Neuronal stem cell (in vitro differentiated cells): ENCODE measurements around the gene H19.

Source experiments
- DNase-seq: peaks from one replicate; pipeline ENCODE4 v3.0.0-alpha.2; 2013; ENCODE audit warnings: low spot score
- H2AFZ ChIP-seq: one replicate; pipeline ENCODE4 v1.6.1; 2013; ENCODE audit warnings: mild to moderate bottlenecking, low read length, inconsistent platforms
- H2AK5ac ChIP-seq: 2 replicates; pipeline ENCODE4 v1.6.1; 2013; ENCODE audit warnings: low read depth, mild to moderate bottlenecking, inconsistent platforms, low read length, moderate library complexity, mixed read lengths
- H2BK120ac ChIP-seq: 2 replicates; pipeline ENCODE4 v1.6.1; 2013; ENCODE audit warnings: low read depth, mild to moderate bottlenecking, inconsistent platforms, low read length, moderate library complexity, mixed read lengths
- H2BK12ac ChIP-seq: one replicate; pipeline ENCODE4 v1.6.1; 2013; ENCODE audit warnings: low read length, inconsistent platforms
- H2BK15ac ChIP-seq: 2 replicates; pipeline ENCODE4 v1.6.1; 2013; ENCODE audit warnings: mild to moderate bottlenecking, low read length, inconsistent platforms, mixed read lengths
- H2BK5ac ChIP-seq: one replicate; pipeline ENCODE4 v1.6.1; 2013; ENCODE audit warnings: inconsistent platforms, mild to moderate bottlenecking, low read length, moderate library complexity
- H3K14ac ChIP-seq: one replicate; pipeline ENCODE4 v1.6.1; 2013; ENCODE audit warnings: low read length, inconsistent platforms
- H3K18ac ChIP-seq: 2 replicates; pipeline ENCODE4 v1.6.1; 2013; ENCODE audit warnings: low read length, inconsistent platforms
- H3K23ac ChIP-seq: 2 replicates; pipeline ENCODE4 v1.6.1; 2013; ENCODE audit warnings: low read depth, mild to moderate bottlenecking, mixed read lengths, low read length, inconsistent platforms; ENCODE audit not compliant: poor library complexity
- H3K27ac ChIP-seq: replicated peaks from 3 replicates; pipeline ENCODE4 v1.5.1; 2013; ENCODE audit warnings: low read length, inconsistent platforms
- H3K27me3 ChIP-seq, 3 experiments: 2 replicates each; pipeline ENCODE4 v1.6.1; 2013; ENCODE audit warnings: low read length in 3 of 3, mild to moderate bottlenecking in 2 of 3, inconsistent platforms in 1 of 3, low read depth in 1 of 3, mixed read lengths in 1 of 3, moderate library complexity in 1 of 3; ENCODE audit not compliant: control insufficient read depth in 3 of 3, insufficient read depth in 3 of 3
- H3K36me3 ChIP-seq, 2 donors: replicated peaks in 1 of 2; 2 replicates each; pipeline ENCODE4 v1.6.1; 2013; ENCODE audit warnings: low read length in 2 of 2; ENCODE audit not compliant: control insufficient read depth in 2 of 2, insufficient read depth in 2 of 2
- H3K4ac ChIP-seq: 2 replicates; pipeline ENCODE4 v1.6.1; 2013; ENCODE audit warnings: inconsistent platforms, mild to moderate bottlenecking, low read length, moderate library complexity
- H3K4me1 ChIP-seq, 2 donors: 1 replicate in 1 of 2; 2 replicates in 1 of 2; pipeline ENCODE4 v1.6.1; 2013; ENCODE audit warnings: low read length in 2 of 2, low read depth in 1 of 2; ENCODE audit not compliant: control insufficient read depth in 2 of 2, insufficient read depth in 1 of 2
- H3K4me2 ChIP-seq: one replicate; pipeline ENCODE4 v1.6.1; 2013; ENCODE audit warnings: mild to moderate bottlenecking, low read length, inconsistent platforms; ENCODE audit not compliant: insufficient read depth, poor library complexity, severe bottlenecking
- H3K4me3 ChIP-seq, 2 donors: 2 replicates each; pipeline ENCODE4 v1.5.1; 2013; ENCODE audit warnings: low read length in 2 of 2, mild to moderate bottlenecking in 2 of 2, inconsistent platforms in 1 of 2, moderate library complexity in 1 of 2
- H3K79me1 ChIP-seq: one replicate; pipeline ENCODE4 v1.6.1; 2013; ENCODE audit warnings: low read depth, mild to moderate bottlenecking, inconsistent platforms, low read length, moderate library complexity
- H3K9ac ChIP-seq: one replicate; pipeline ENCODE4 v1.6.1; 2013; ENCODE audit warnings: mild to moderate bottlenecking, low read depth, low read length, inconsistent platforms; ENCODE audit not compliant: poor library complexity
- H3K9me3 ChIP-seq, 2 donors: replicated peaks in 1 of 2; 2 replicates each; pipeline versions ENCODE3 to v1.6.1; 2013; ENCODE audit warnings: low read length in 2 of 2, mild to moderate bottlenecking in 2 of 2, inconsistent platforms in 1 of 2, low read depth in 1 of 2, mixed read lengths in 1 of 2, moderate library complexity in 1 of 2; ENCODE audit not compliant: control insufficient read depth in 2 of 2, insufficient read depth in 1 of 2
- H4K8ac ChIP-seq: one replicate; pipeline ENCODE4 v1.6.1; 2013; ENCODE audit warnings: low read depth, mild to moderate bottlenecking, inconsistent platforms, low read length, moderate library complexity
- H4K91ac ChIP-seq: one replicate; pipeline ENCODE4 v1.6.1; 2013; ENCODE audit warnings: low read length, low read depth, mild to moderate bottlenecking, inconsistent platforms; ENCODE audit not compliant: poor library complexity
- WGBS, 2 donors: extraction: QIAGEN DNeasy Blood & Tissue Kit; methylation state at CpG; one replicate each; pipeline ENCODE4 v1.1.7; 2013; ENCODE audit warnings: missing lambda C conversion rate in 2 of 2, mixed read lengths in 1 of 2; ENCODE audit not compliant: insufficient read length in 2 of 2, insufficient replicate concordance in 1 of 2; ENCODE audit errors: extremely low coverage in 2 of 2; 5-methylcytosine and 5-hydroxymethylcytosine counted together

The H19 gene

DNA sequence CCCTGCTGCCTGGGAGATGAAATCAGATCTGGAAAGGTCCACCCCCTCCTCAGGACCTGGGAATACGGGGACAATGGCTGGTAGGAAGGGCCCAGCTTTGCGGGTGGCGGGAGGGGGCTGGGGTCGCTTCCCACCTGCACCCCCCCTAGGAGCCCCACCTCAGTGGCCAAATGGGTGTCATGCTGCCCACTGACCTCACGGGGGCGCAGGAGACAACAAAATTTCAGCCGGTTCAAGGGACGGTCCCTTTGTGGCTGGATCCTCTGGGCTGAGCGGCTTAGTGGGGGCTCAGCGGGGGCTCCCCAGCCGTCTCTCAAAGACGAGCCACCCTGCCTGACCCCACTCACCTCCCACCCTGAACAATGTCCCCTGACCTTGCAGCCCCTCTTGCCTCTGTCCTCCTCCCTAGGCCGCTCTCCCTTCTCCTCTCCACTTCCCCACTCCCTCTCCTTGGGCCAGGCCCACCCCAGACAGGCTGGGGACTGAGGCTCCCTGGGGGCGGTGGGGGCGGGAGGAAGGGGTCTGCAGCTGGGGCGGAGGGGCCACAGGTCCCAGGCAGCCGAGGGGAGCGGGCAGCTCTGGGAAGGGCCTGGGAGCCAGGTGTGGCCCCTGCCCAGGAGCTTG lies 39.3 kb upstream of the H19 start:
- DNase-seq = no peak
- Histone ChIP-seq H3K18ac (no peak overlapping the region), H3K14ac (no peak overlapping the region), H3K27me3 (no peaks in the 10 kb centered on the region), H3K4me3 (no peak overlapping the region), H3K9me3 (no peaks in the 10 kb centered on the region), H4K91ac (no peak overlapping the region), H2BK15ac (no peak overlapping the region), H3K79me1 (no peaks in the 10 kb centered on the region), H3K23ac (no peak overlapping the region), H3K27ac (no peak overlapping the region), H3K9ac (no peak overlapping the region), H2BK12ac (no peak overlapping the region), H2BK5ac (no peak overlapping the region), H2BK120ac (no peak overlapping the region), H4K8ac (no peak overlapping the region), H3K4me1 (no peaks in the 10 kb centered on the region), H3K4me2 (no peak overlapping the region), H2AFZ (no peak overlapping the region), H2AK5ac (no peak overlapping the region), H3K4ac (no peak overlapping the region), H3K36me3 (no peaks in the 10 kb centered on the region)
- WGBS, 2 donors = no CpG with 5 or more reads among the region's 18 CpGs

GRCh38 chr11:2035382-2035781 lies 37.7 kb upstream of the H19 start:
- no peak overlapping the region for H3K14ac ChIP-seq
- WGBS, 2 donors = no CpG with 5 or more reads among the region's 14 CpGs
- H3K9ac ChIP-seq = no peak overlapping the region
- H3K4me2 ChIP-seq = no peak overlapping the region
- H3K23ac ChIP-seq = no peak overlapping the region
- H3K4me1 ChIP-seq = no peaks in the 10 kb centered on the region
- H2BK120ac ChIP-seq = no peak overlapping the region
- no peaks in the 10 kb centered on the region for H3K9me3 ChIP-seq
- H3K27me3 ChIP-seq = no peaks in the 10 kb centered on the region
- H3K18ac ChIP-seq = no peak overlapping the region
- no peak overlapping the region for H3K4ac ChIP-seq
- DNase-seq = no peak
- H2BK5ac ChIP-seq = no peak overlapping the region
- H3K4me3 ChIP-seq = no peak overlapping the region
- no peak overlapping the region for H4K91ac ChIP-seq
- H3K79me1 ChIP-seq = no peaks in the 10 kb centered on the region
- no peak overlapping the region for H3K27ac ChIP-seq
- no peak overlapping the region for H4K8ac ChIP-seq
- H2BK15ac ChIP-seq = no peak overlapping the region
- H2AFZ ChIP-seq = no peak overlapping the region
- no peak overlapping the region for H2AK5ac ChIP-seq
- H2BK12ac ChIP-seq = no peak overlapping the region
- no peaks in the 10 kb centered on the region for H3K36me3 ChIP-seq

- H3K79me1 ChIP-seq = no peaks in the 10 kb centered on the region
- no peak overlapping the region for H2AFZ ChIP-seq
- no peak overlapping the region for H2AK5ac ChIP-seq
- no peak overlapping the region for H3K4ac ChIP-seq
- H4K8ac ChIP-seq = no peak overlapping the region
- no peak overlapping the region for H3K4me3 ChIP-seq
- H2BK120ac ChIP-seq = no peak overlapping the region
- WGBS, 2 donors = no CpG with 5 or more reads among the region's 10 CpGs
- H3K4me2 ChIP-seq = no peak overlapping the region
- no peak overlapping the region for H3K14ac ChIP-seq
- H2BK15ac ChIP-seq = no peak overlapping the region
- H2BK12ac ChIP-seq = no peak overlapping the region
- H3K4me1 ChIP-seq = no peaks in the 10 kb centered on the region
- H3K18ac ChIP-seq = no peak overlapping the region
- H3K27ac ChIP-seq = no peak overlapping the region
- no peaks in the 10 kb centered on the region for H3K27me3 ChIP-seq
- H3K23ac ChIP-seq = no peak overlapping the region
- H3K9ac ChIP-seq = no peak overlapping the region
- H2BK5ac ChIP-seq = no peak overlapping the region
- no peaks in the 10 kb centered on the region for H3K9me3 ChIP-seq
- H3K36me3 ChIP-seq = no peaks in the 10 kb centered on the region
- no peak overlapping the region for H4K91ac ChIP-seq
- DNase-seq = no peak
Measured at GRCh38 chr11:2031058-2031457, 33.4 kb upstream of the H19 start.

DNA sequence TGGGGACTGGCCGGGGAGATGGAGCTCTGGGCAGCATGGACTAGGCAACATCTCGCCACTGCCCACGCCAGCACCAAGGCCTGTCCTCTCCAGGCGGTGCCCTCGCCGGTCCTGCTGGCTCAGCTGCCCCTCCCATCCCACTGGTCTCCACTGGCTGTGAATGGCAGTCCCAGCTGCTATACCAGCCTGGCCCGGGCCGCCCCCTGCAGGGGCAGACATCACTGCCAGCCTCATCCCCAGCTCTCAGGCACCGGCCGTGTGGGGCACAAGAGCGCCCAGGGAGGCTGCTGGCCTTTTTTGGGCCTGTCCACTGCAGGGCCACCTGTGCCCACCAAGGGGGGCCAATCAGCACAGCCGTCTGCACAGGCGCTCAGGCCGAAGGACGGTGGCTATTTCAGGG lies 30.1 kb upstream of the H19 start:
- Histone ChIP-seq H3K9ac (no peak overlapping the region), H3K4me2 (no peak overlapping the region), H2AK5ac (no peak overlapping the region), H2BK12ac (no peak overlapping the region), H2BK5ac (no peak overlapping the region), H3K9me3 (no peaks in the 10 kb centered on the region), H4K8ac (no peak overlapping the region), H2BK120ac (no peak overlapping the region), H2BK15ac (no peak overlapping the region), H3K27me3 (no peaks in the 10 kb centered on the region), H4K91ac (no peak overlapping the region), H2AFZ (no peak overlapping the region), H3K4me1 (no peaks in the 10 kb centered on the region), H3K79me1 (no peaks in the 10 kb centered on the region), H3K4ac (no peak overlapping the region), H3K14ac (no peak overlapping the region), H3K27ac (no peak overlapping the region), H3K36me3 (no peaks in the 10 kb centered on the region), H3K23ac (no peak overlapping the region), H3K18ac (no peak overlapping the region), H3K4me3 (no peak overlapping the region)
- no peak for DNase-seq
- WGBS, 2 donors = no CpG with 5 or more reads among the region's 15 CpGs
